Measurements from ENCODE around the gene PCAT6. TPM values are rescaled to one million over a fixed set of nuclear protein-coding genes. Genes with fewer than 3 reads are reported as not detected.

The PCAT6 gene
- total RNA-seq, result 1 to 10 TPM; 2.3 to 5.0 TPM
- polyA plus RNA-seq (2013, experiment 1 of 2), result 14.1 TPM
- polyA plus RNA-seq (2013, experiment 2 of 2), result 13.0 TPM
- long read RNA-seq, experiment 1, partial matches to known transcripts, result 0 of 3 reads
- long read RNA-seq, experiment 1, other reads (novel, unspliced or antisense), result 2 of 3 reads
- long read RNA-seq, experiment 2, partial matches to known transcripts, result 0 of 5 reads
- long read RNA-seq, experiment 2, other reads (novel, unspliced or antisense), result 1 of 5 reads
- long read RNA-seq, experiment 3, result 0 reads
- long read RNA-seq, experiment 4, partial matches to known transcripts, result 0 of 6 reads
- long read RNA-seq, experiment 4, other reads (novel, unspliced or antisense), result 6 of 6 reads

GRCh38 chr1:202810615-202811295 lies at the start of gene PCAT6:
TSS of gene PCAT6 (plus strand) at chr1:202810954.
- peaks cover 34% of the 10 kb centered on the region for H3K4me1 Mint-ChIP-seq
- peaks cover 4% of the 10 kb centered on the region for H3K36me3 Mint-ChIP-seq (ENCODE audit: low read depth)
- peak within 1 kb of the TSS; percentile 90 for H3K27ac Mint-ChIP-seq
- peaks cover 57% of the 10 kb centered on the region for H3K27me3 Mint-ChIP-seq (ENCODE audit: insufficient read depth)
- Histone ChIP-seq H3K9me3 (ENCODE audit: control insufficient read depth, low read length) (no peaks in the 10 kb centered on the region), H3K36me3 (ENCODE audit: control insufficient read depth, insufficient read depth, low read length) (no peaks in the 10 kb centered on the region), H3K27ac (ENCODE audit: low read depth, low read length) (peak within 1 kb of the TSS; percentile 72), H3K4me3 (ENCODE audit: low read length) (peak within 1 kb of the TSS; percentile 89), H3K9ac (ENCODE audit: extremely low read depth, low read length, poor library complexity, severe bottlenecking) (peak within 1 kb of the TSS; percentile 72), H3K27me3 (ENCODE audit: control insufficient read depth, insufficient read depth, low read length, poor library complexity, severe bottlenecking) (peaks cover 50% of the 10 kb centered on the region), H3K4me1 (ENCODE audit: control insufficient read depth, insufficient read depth, low read length) (peaks cover 3% of the 10 kb centered on the region)
- TF ChIP-seq CTCF (conservative IDR thresholded peaks at IDR 0.05), result no peak
- WGBS, 2 experiments (ENCODE audit: insufficient coverage in 1 of 2, insufficient read length in 1 of 2), result 0% methylated on average over 12 to 53 of the region's 53 CpGs
- peak; percentile 99 for DNase-seq
- H3K9me3 Mint-ChIP-seq, result no peaks in the 10 kb centered on the region
- peak within 1 kb of the TSS; percentile 92 for H3K4me3 Mint-ChIP-seq

DNA sequence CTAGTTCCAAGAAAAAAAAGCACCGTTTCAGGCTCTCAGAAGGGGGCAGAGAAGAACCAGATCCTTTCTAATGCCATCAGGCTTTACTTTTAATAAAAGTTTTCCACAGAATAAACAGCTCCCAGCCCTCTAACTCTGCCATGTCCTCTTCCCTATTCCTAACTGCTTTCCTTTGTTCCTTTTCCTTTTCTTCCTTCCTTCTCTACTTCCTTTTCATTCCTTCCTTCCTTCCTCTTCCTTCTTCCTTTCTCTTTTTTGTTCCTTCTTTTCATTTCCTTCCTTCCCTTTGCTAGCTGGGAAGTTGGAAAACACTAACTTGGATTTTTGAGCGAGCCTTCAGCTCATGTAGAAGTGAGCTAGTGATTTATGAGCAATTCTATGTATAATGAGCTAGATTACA lies 48.7 kb upstream of the PCAT6 start:
- Histone ChIP-seq H3K9me3 (ENCODE audit: control insufficient read depth, low read length) (no peaks in the 10 kb centered on the region), H3K36me3 (ENCODE audit: control insufficient read depth, insufficient read depth, low read length) (peaks cover 92% of the 10 kb centered on the region), H3K9ac (ENCODE audit: extremely low read depth, low read length, poor library complexity, severe bottlenecking) (no peak overlapping the region), H3K27ac (ENCODE audit: low read depth, low read length) (no peak overlapping the region), H3K4me3 (ENCODE audit: low read length) (no peak overlapping the region), H3K4me1 (ENCODE audit: control insufficient read depth, insufficient read depth, low read length) (no peaks in the 10 kb centered on the region), H3K27me3 (ENCODE audit: control insufficient read depth, insufficient read depth, low read length, poor library complexity, severe bottlenecking) (no peaks in the 10 kb centered on the region)
- Mint-ChIP-seq H3K4me1 (no peaks in the 10 kb centered on the region), H3K36me3 (ENCODE audit: low read depth) (peaks cover 86% of the 10 kb centered on the region), H3K4me3 (no peak overlapping the region), H3K27me3 (ENCODE audit: insufficient read depth) (no peaks in the 10 kb centered on the region), H3K9me3 (no peaks in the 10 kb centered on the region), H3K27ac (no peak overlapping the region)
- no peak for DNase-seq
- 100% methylated on average over 2 of the region's 2 CpGs for WGBS, 2 experiments (ENCODE audit: insufficient coverage in 1 of 2, insufficient read length in 1 of 2)
- no peak for TF ChIP-seq CTCF (conservative IDR thresholded peaks at IDR 0.05)

DNA sequence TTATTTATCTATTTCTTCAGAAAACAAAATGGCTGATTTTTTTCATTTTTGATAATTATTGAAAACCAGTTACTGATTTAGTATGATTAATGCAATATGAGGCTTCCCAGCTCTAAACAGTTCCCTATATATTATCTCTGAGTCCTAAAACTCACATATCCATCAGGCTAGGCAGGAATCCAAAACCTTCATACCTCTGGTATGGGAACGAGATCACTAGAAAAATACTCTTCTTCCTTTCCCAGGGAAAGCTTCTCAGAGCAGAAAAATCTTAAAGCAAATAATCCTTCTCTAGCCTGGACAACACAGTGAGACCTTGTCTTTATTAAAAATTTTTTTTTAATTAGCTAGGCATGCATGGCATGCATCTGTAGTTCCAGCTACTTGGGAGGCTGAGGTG lies 45.0 kb upstream of the PCAT6 start:
- Histone ChIP-seq H3K27me3 (ENCODE audit: control insufficient read depth, insufficient read depth, low read length, poor library complexity, severe bottlenecking) (no peaks in the 10 kb centered on the region), H3K9me3 (ENCODE audit: control insufficient read depth, low read length) (no peaks in the 10 kb centered on the region), H3K4me1 (ENCODE audit: control insufficient read depth, insufficient read depth, low read length) (no peaks in the 10 kb centered on the region), H3K9ac (ENCODE audit: extremely low read depth, low read length, poor library complexity, severe bottlenecking) (no peak overlapping the region), H3K4me3 (ENCODE audit: low read length) (no peak overlapping the region), H3K36me3 (ENCODE audit: control insufficient read depth, insufficient read depth, low read length) (peaks cover 89% of the 10 kb centered on the region), H3K27ac (ENCODE audit: low read depth, low read length) (no peak overlapping the region)
- Mint-ChIP-seq H3K27ac (no peak overlapping the region), H3K27me3 (ENCODE audit: insufficient read depth) (no peaks in the 10 kb centered on the region), H3K36me3 (ENCODE audit: low read depth) (peaks cover 82% of the 10 kb centered on the region), H3K4me1 (no peaks in the 10 kb centered on the region), H3K4me3 (no peak overlapping the region), H3K9me3 (no peaks in the 10 kb centered on the region)
- no peak for TF ChIP-seq CTCF (conservative IDR thresholded peaks at IDR 0.05)
- WGBS, 2 experiments (ENCODE audit: insufficient coverage in 1 of 2, insufficient read length in 1 of 2), result 100% methylated on average over 1 of the region's 1 CpG
- no peak for DNase-seq

Data from endodermal cell (in vitro differentiated cells).